ENCODE results near the gene LAX1.
"Not testable (repeated sequence)": the region's sequence is repeated elsewhere in the genome, so short reads cannot be mapped to it uniquely, and the experiment has no call there.

The LAX1 gene, protein sequence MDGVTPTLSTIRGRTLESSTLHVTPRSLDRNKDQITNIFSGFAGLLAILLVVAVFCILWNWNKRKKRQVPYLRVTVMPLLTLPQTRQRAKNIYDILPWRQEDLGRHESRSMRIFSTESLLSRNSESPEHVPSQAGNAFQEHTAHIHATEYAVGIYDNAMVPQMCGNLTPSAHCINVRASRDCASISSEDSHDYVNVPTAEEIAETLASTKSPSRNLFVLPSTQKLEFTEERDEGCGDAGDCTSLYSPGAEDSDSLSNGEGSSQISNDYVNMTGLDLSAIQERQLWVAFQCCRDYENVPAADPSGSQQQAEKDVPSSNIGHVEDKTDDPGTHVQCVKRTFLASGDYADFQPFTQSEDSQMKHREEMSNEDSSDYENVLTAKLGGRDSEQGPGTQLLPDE

DNA sequence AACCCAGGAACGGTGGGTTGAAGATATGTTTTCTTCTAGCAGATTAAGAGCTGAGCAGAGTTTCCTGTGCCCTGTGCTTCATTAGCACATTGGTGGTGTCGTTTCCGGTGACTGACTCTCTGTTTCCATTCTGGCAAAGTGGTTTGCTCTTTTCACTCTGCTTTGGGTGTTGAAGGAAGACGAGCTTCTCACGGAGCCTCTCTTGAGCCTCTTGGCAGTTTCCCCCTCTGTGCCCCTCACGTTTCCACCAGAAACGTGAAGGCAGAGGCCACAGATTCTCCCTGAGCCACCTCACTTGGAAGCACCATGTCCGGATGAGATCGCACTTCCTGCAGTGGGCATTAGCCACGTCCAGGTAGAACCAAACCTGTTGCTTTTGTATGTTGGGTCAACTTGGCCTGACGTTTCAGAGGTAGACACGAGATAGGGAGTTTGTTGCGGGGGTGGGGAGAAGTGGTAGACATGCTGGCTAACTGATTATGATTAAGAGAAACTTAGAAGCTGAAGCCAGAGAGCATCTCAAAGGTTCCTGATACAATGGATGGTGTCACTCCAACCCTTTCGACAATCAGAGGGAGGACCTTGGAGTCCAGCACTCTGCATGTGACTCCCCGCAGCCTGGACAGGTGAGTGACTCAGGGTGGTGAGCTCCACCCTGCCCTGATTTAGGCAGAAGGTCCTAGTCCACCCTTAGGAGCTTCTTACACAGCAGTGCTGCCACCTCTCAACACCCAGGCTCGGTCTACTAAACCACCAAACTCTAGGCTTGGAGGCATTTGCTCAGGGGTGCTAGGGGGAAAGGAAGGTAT lies at the start of gene LAX1:
TSS of gene LAX1 (plus strand) at position 155 of the 809 bp plus-strand sequence. CDS start at position 538, 383 bp downstream.
- DNase-seq: peak; percentile 68

DNA sequence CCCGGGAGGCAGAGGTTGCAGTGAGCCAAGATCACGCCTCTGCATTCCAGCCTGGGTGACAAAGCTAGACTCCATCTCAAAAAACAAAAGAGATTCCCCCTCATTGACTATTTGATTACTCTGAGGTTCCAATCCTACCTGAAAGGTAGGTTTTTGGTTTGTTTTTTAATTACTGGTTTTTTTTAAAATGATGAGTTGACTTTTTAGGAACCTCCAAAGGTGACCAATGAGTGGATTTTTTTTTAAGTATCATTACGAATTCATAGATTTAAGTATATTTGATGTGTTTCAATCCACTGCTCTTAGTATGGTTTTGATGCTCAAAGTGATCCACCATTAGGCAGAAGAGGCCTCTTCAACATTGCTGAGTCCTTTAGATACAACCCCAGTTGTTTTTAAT lies 47.9 kb upstream of the LAX1 start:
- no peak for DNase-seq

DNA sequence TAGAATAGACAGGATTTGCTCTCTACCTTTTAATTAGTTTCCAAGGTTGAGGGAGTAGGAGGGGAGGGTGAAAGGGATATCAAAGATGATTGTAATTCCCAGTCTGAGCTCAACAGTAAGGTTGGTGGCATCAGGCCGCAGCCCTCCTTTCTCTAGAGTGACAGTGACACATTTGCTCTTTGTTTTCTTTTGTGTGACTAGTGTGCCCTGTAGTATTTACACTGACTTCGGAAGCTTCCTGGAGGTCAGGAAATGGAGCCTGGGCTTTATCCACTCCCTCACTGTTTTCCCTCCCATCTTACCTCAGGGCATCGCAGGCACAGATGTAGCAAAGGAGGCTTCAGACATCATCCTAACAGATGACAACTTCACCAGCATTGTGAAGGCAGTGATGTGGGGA lies 44.7 kb upstream of the LAX1 start:
- DNase-seq: no peak

DNA sequence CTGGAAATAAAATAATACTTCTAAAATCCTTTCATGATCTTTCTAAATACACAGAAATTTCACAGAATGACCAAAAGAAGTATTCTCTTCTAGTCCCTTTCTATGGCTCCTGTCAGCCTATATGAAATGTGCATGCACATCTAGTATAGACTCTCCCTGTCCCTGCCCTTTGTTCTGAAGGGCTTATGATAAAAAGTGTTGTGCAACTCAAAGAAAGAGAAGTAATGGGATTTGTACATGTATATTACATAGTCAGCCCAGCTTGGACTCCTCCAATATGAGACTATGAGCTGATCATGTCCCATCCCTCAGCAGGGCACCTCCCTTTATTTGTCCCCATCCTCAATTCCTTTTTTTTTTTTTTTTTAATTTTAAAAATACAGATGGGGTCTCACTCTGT lies 42.1 kb upstream of the LAX1 start:
- DNase-seq: no peak

DNA sequence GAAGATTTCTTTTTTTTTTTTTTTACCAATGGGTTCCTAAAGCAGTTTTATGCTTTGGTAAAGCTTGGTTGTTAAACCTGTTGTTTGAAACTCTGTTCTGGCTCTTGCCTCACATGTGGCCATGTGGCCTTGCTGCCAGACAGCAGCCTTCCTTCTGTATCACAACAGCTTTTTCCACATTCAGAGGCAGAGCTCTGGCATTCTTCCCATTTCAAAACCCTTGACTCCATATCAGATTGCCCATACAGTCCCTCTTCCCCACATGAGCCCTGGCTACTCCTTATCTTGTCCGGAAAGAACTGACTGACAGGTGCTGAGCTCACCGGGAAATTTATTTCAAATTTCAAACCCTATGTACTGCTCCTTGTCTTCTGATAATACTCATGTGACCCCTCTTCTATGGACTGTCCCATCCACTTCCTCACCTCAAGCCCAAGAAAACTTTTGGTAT lies 38.5 kb upstream of the LAX1 start:
- DNase-seq: no peak

DNA sequence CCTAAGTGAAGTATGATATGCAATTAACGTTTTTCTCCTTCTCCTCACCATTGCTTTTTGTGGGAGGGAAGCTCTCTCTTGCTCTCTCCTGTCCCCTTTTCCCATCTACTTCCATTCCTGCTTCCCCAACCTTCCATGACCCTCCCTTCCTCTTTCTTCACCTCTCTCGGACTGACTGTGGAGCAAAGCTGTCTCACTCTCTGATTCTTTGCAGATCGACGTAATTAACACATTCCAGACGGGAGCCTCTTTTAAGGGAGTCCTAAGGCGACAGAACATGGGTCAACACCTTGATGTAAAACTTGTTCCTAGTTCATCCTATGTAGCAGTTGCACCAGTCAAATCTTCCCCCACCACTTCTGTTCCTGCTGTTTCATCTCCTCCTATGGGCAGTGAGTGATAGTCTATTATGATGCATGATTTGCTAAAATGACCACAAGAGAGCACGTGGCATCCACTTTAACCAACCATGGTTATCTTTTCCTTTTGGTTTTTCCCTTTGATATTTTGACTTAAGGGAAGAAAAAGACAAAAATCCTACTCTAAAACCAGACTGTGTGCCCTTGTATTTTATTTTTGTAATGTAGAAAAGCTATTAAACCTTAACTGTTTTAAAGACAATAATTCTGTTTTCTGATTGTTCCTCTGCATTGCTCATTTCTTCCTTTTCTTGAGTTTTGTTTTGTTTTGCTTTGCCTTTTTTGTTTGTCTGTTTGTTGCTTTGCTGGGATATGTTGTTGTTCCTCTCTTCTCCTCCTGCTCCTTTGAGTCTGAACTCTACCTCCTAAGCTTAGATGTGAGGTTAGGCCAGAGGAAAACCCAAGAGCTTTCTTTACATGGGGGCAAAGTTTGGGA lies 31.7 kb upstream of the LAX1 start:
- no peak for DNase-seq

DNA sequence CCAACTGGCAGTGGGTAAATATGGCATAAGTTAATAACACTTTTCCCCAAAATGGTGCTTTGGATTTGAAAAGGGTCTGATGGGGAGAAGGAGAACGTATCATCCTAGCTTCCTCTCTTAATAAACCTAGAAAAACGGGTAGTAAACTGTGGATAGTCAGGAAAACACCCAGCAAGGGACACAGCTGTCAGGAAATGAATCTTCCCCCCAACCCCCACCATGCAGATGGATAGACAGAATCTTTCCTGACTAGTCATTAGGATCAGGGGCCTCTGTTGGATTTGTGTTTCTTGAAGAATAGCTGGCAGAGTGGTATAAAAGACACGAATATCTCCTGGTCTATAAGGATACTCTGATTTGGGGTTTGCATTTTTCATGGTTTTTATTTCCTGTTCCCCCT lies 22.5 kb upstream of the LAX1 start:
- no peak for DNase-seq

DNA sequence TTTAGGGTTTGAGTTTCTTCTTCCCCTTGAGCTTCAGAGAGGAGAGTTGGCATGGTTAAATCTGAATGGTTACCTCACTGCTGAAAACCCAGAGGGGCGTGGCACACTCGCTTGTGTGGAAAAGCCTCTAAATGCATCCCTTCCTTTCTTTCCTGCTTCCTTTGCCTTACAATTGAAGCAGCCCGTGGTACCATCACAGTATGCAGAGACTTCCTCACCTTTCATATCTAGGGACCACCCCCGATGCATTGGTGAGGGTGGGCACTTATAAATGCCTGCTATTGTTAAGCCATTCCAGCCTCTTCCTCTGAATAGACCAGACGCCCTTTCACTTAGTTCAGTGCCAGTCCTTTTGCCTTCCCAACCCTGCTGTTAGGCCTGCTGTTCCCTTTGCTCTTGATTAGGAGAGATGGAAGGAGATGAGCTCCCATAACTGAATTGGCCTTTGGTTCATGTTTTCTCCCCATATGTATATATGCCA lies 21.9 kb upstream of the LAX1 start:
- DNase-seq: no peak

DNA sequence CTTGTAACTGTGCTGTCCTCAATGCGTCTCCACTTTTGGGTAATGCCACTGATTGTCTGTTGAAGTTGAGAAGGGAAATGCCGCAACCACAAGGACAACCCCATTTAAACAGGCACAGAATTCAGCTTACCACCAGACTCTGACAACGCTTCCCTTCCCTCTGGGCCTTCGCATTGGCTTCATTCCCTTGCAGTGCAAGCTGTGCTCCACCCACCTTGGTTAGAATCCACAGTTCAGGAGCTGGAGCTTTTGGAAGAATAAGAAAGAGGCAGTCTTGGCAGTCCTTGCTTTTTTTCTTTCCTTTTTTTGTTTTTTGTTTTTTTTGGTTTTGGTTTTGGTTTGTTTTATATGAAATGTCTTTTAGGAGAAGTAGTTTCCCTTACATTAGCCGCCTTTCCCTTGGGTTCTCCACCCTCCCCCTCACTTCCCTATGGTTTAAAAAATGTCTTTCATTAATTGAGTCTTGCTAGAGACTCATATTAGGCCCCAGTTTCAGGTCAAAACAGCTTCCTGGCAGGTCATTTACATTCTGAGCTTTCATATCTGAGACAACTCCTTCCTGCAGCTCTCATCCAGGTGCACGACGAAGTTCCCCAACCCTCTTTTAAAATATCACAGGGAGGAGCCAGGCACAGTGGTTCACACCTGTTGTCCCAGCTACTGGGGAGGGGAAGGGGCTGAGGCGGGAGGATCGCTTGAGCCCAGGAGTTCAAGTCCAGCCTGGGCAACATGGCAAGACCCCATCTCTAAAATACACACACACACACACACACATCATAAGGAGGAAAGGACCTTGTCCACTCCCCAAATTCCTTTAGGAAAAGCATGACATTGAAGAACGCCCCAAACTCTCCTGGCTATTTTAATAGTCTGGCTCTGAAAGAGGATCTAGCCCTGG lies 20.7 kb upstream of the LAX1 start:
- peak; percentile 30 for DNase-seq

DNA sequence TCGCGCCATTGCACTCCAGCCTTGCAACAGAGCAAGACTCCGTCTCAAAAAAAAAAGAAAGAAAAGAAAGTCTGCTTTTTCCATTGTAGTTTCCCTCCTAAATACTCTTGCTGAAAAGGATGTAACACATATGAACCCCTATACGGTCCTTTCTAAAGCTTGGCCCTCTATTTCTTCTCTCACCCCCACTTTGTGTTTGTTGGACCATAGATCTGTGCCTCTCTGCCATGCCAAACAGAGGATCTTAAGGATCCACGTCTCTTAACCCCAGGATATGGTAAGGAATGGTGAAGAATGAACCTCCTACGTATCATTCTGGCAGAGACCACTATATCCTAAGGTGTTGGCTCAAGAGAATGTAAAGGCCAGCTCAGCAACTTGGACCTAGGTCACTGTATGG lies 18.7 kb upstream of the LAX1 start:
- DNase-seq: no peak

DNA sequence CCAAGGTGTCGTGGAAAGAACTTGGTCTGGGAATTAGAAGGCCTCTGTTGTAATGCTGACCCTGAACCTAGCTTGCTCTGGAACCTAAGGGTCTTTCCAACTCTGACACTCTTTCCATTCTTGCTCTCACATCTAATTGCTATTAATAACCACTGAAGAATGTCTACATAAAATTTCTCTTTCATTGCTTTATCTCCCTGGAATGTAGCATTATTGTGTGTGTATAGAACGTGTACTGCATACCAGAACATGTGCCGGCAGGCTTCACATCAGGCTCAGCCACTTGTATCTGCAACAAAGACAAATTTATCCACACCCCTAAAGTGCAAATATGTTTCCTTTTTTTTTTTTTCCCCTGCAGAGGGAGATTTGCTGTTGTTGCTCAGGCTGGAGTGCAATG lies 13.9 kb upstream of the LAX1 start:
- DNase-seq: no peak

DNA sequence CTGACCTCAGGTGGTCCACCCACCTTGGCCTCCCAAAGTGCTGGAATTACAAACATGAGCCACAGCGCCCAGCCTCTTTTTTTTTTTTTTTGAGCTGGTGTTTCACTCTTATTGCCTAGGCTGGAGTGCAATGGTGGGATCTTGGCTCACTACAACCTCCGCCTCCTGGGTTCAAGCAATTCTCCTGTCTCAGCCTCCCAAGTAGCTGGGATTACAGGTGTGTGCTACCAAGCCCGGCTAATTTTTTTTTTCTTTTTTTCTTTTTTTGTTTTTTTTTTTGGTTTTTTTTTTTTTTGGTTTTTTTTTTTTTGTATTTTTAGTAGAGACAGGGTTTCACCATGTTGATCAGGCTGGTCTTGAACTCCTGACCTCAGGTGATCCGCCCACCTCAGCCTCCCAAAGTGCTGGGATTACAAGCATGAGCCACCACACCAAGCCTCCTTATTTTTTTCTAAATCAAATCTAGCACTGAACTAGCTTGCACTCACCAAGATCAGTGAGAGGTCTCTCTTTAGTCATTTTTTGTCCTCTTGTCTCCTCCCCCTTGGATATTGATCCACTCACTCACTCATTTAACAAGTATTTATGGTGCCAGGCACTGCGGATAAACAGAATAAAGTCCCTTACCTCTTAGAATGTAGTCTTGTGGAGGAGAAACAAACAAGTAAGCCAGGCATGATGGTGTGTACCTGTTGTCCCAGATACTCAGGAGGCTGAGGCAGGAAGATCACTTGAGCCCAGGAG lies 13.2 kb upstream of the LAX1 start:
- not testable (repeated sequence) for DNase-seq

DNA sequence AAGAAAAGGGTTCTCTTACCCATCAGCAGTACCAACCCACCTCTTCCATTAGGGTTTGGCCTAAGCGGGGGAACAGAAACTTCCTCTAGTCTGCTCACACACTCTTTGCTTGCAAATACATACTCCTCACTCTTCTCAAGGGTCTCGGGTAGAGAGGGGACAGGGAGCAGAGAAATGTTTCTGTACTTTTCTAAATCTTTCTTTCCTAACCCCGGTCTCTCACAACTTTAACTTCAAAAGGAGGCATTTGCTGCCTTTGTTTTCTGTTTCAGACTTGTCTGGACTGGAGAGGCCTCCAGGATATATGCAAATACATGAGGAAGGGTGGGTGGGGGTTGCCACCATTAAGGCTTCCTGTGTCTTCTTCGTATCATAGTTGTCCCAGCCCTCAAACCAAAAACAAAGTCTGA lies 10.5 kb upstream of the LAX1 start:
- DNase-seq: no peak

DNA sequence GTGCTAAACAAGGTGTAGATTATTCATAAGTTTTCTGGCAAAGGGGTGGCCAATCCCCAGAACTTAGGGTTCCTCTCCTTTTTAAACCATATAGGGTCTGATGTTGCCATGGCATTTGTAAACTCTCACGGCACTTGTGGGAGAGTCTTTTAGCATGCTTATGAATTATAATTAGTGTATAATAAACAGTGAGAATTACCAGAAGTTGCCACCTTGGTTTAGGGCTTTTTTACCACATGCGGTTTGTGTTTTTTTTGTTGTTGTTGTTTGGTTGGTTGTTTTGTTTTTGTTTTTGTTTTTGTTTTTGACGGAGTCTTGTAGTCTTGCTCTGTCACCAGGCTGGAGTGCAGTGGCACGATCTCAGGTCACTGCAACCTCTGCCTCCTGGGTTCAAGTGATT lies 8.9 kb upstream of the LAX1 start:
- no peak for DNase-seq

DNA sequence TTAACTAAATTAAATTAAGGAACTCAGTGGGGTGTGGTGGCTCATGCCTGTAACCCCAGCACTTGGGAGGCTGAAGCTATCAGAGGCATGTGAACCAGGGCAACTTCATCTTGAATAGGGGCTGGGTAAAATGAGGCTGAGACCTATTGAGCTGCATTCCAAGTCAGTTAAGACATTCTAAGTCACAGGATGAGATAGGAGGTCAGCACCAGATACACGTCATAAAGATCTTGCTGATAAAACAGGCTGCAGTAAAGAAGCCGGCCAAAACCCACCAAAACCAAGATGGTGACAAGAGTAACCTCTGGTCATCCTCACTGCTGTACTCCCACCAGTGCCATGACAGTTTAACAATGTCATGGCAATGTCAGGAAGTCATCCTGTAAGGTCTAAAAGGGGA lies 6.2 kb upstream of the LAX1 start:
- not testable (repeated sequence) for DNase-seq

DNA sequence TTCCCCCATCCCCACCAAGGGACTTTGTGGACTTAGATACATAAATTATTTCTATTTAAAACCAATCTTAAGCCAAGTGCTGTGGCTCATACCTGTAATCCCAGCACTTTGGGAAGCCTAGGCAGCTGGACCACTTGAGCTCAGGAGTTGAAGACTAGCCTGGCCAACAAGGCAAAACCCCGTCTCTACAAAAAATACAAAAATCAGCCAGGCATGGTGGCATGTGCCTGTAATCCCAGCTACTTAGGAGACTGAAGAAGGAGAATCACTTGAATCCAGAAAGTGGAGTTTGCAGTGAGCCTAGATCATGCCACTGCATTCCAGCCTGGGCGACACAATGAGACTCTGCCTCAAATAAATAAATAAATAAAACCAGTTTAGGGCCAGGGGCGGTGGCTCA lies 4.5 kb upstream of the LAX1 start:
- no peak for DNase-seq

DNA sequence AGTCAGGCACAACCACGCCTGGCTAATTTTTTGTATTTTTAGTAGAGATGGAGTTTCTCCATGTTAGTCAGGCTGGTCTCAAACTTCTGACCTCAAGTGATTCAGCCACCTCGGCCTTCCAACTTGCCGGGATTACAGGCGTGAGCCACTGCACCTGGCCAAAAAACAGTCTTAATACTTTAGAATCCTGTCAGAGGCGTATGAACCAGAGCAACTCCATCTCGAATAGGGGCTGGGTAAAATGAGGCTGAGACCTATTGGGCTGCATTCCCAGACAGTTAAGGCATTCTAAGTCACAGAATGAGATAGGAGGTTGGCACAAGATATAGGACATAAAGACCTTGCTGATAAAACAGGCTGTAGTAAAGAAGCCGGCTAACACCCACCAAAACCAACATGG lies 3.0 kb upstream of the LAX1 start:
- DNase-seq: not testable (repeated sequence)

DNA sequence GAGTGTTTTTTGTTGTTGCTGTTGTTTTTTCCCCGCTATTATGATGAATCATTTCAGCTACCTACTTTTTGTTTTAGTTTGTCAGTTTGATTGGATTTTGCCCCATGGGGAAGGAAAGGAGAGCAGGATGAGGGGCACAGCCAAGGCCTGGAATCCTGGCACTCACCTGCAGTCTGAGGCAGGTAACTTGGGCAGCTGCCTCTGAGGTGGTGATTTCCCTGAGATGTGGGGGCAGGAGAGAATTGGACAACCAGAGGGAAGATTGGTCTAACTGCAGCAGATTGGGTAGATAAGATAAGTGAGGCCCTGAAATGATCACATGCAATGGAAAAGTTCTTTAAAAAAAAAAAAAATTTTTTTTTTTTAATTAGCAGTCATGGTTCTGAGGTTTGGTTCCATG lies 1.5 kb upstream of the LAX1 start:
- DNase-seq: peak; percentile 32

DNA sequence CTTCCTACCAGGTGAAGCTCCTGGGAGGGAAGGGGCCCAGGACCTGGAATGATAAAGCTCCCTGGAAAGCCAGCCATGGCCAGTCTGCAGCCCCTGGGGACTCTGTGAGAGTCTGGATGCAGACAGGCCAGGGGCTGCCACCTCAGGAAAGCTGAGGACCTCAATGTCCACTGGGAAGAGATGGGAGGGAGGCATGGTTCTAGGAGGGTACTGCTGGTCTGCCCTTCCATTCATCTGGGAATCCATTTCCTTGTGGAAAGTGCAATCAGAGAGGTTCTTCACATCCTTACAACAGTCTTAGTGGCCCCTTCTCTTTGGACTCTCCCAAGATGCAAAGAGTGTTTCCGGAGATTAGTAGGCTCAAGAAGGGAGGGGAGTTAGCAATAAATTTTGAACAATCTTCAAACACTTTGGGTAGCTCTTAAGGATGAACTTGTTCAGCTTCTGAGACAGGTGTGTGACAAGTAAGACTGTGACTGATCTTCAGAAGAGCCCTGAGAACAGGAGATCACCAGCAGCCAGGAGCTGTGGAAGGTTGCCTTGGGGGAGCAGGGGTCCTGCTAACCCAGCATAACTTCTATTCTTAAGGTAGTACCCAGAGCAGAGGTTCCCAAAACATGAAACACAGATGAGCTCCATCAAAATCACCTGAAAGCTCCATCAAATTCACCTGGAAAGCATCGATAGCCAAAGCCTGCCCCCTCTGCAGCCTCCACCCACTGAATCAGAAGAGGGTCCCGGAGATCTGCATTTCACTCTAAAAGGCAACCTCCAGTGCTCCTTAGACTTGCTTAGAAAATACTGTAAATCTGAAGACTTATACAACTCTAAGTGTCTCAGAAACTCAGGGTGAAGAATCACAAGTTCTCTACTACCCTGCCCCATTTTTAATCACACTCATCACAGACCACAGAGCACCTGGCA lies 616 bp upstream of the LAX1 start:
- DNase-seq: no peak

DNA sequence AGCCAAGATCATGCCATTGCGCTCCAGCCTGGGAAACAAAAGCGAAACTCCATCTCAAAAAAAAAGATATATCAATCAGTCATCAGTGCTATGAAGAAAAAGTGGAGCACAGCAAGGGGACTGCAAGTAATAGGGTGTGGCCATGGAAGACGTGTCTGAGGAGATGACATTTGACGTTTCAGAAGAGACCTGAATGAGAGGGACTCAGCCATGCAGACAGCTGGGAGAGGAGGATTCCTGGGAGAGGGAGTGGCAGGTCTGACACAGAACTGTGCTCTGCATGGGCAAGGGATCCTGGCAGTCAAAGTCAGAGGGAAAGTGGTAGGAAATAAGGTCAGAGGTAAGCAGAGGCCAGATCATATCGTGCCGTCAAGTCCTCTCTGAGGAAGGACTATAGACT lies 3.3 kb downstream of the LAX1 start:
- no peak for DNase-seq
